KMS-11 (cell line): Measurements from ENCODE around the gene ADAMTS17.

ENCODE experiments used
- H2AFZ ChIP-seq: fragments of 200-600 bp; sonication (generic); 2 replicates; pipeline ENCODE4 v1.6.1; 2016; ENCODE audit warnings: antibody characterized with exemption, mixed run types, low read depth
- H3K27ac ChIP-seq: fragments of 200-600 bp; sonication (generic); 2 replicates; pipeline ENCODE4 v1.6.1; 2016; ENCODE audit warnings: mild to moderate bottlenecking, mixed run types
- H3K27me3 ChIP-seq: fragments of 200-600 bp; sonication (generic); 2 replicates; pipeline ENCODE4 v1.6.1; 2017; ENCODE audit warnings: mild to moderate bottlenecking, low read depth, mixed run types, moderate library complexity; ENCODE audit not compliant: insufficient read depth
- H3K36me3 ChIP-seq: fragments of 200-600 bp; sonication (generic); 2 replicates; pipeline ENCODE4 v1.6.1; 2017; ENCODE audit warnings: mild to moderate bottlenecking, mixed run types; ENCODE audit not compliant: insufficient read depth
- H3K4me1 ChIP-seq: fragments of 200-600 bp; sonication (generic); 2 replicates; pipeline ENCODE4 v1.6.1; 2016; ENCODE audit warnings: mild to moderate bottlenecking, low read depth, mixed run types; ENCODE audit not compliant: poor library complexity, severe bottlenecking
- H3K4me2 ChIP-seq: fragments of 200-600 bp; sonication (generic); 2 replicates; pipeline ENCODE4 v1.7.0; 2016; ENCODE audit warnings: mild to moderate bottlenecking, mixed run types
- H3K4me3 ChIP-seq: fragments of 200-600 bp; sonication (generic); IDR thresholded peaks from 2 replicates; pipeline ENCODE4 v1.6.1; 2017; ENCODE audit warnings: low read depth, low read length, mixed read lengths; ENCODE audit not compliant: insufficient read depth
- H3K79me2 ChIP-seq: fragments of 200-600 bp; sonication (generic); 2 replicates; pipeline ENCODE4 v1.6.1; 2016; ENCODE audit warnings: low read depth, mixed run types; ENCODE audit not compliant: insufficient read depth
- H3K9ac ChIP-seq: fragments of 200-600 bp; sonication (generic); 2 replicates; pipeline ENCODE4 v1.6.1; 2016; ENCODE audit warnings: mild to moderate bottlenecking, mixed run types
- H4K20me1 ChIP-seq: fragments of 200-600 bp; sonication (generic); 2 replicates; pipeline ENCODE4 v1.6.1; 2016; ENCODE audit warnings: mild to moderate bottlenecking, mixed run types; ENCODE audit not compliant: insufficient read depth
- TF ChIP-seq, protein P1 (sequence below): fragments of 200-600 bp; sonication (generic); conservative IDR thresholded peaks from 2 replicates; pipeline ENCODE4 v1.6.1; 2017; ENCODE audit warnings: low read depth, mild to moderate bottlenecking, antibody characterized with exemption, low read length, moderate library complexity, mixed read lengths

Gene ADAMTS17

DNA sequence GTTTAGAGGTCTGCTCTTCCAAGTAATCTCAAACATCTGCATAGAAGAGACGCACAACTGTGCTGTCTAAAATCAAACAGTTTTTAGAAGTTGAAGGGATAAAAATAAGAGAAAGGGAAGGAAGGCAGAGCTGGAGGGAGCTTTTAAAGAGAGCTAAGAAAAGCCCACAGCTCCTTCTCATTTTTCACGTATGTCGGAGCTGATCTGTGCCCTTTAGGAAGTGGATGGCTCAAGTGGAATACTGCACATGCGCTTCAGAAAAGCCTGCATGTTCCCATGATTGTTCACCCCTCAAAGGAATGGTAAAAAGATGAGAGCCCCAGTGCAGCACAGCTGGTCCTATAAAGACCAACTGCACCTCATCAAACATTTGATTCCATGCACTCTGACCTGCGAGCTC lies 207.2 kb downstream of the ADAMTS17 start:
- Histone ChIP-seq H3K4me2 (no peak overlapping the region), H3K9ac (no peak overlapping the region), H4K20me1 (no peaks in the 10 kb centered on the region), H3K79me2 (no peaks in the 10 kb centered on the region), H3K4me1 (no peaks in the 10 kb centered on the region), H3K27ac (no peak overlapping the region), H3K27me3 (no peaks in the 10 kb centered on the region), H2AFZ (no peak overlapping the region), H3K4me3 (no peak overlapping the region), H3K36me3 (no peaks in the 10 kb centered on the region)
- TF ChIP-seq, protein P1, sequence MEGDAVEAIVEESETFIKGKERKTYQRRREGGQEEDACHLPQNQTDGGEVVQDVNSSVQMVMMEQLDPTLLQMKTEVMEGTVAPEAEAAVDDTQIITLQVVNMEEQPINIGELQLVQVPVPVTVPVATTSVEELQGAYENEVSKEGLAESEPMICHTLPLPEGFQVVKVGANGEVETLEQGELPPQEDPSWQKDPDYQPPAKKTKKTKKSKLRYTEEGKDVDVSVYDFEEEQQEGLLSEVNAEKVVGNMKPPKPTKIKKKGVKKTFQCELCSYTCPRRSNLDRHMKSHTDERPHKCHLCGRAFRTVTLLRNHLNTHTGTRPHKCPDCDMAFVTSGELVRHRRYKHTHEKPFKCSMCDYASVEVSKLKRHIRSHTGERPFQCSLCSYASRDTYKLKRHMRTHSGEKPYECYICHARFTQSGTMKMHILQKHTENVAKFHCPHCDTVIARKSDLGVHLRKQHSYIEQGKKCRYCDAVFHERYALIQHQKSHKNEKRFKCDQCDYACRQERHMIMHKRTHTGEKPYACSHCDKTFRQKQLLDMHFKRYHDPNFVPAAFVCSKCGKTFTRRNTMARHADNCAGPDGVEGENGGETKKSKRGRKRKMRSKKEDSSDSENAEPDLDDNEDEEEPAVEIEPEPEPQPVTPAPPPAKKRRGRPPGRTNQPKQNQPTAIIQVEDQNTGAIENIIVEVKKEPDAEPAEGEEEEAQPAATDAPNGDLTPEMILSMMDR = no peak

DNA sequence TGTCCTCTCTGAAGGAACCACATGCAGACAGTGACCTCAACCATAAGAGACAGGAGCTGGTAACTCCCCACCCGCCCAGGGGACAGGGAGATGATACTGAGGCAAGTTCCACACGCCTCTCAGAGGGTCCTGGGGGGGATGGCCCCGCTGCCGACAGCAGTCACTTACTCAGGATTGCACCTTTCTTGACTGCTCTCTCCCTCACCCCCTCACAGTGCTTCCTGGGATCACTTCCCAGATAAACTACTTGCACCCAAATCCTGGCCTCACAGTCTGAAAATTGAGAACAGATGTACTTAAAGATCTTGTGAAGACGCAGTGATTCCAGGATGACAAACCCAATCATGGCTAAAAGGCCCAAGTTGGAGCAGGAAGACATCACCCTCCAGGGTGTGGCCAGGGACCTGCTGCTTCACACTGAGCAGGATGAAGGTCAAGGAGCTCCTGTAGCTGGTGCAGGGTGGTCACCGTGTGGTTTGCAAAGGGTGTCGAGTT lies 207.6 kb downstream of the ADAMTS17 start:
- no peak overlapping the region for H2AFZ ChIP-seq
- no peaks in the 10 kb centered on the region for H3K36me3 ChIP-seq
- no peaks in the 10 kb centered on the region for H3K4me1 ChIP-seq
- no peak overlapping the region for H3K9ac ChIP-seq
- H4K20me1 ChIP-seq = no peaks in the 10 kb centered on the region
- H3K4me2 ChIP-seq = no peak overlapping the region
- TF ChIP-seq, protein P1 = no peak
- no peaks in the 10 kb centered on the region for H3K79me2 ChIP-seq
- no peaks in the 10 kb centered on the region for H3K27me3 ChIP-seq
- no peak overlapping the region for H3K4me3 ChIP-seq
- H3K27ac ChIP-seq = no peak overlapping the region

DNA sequence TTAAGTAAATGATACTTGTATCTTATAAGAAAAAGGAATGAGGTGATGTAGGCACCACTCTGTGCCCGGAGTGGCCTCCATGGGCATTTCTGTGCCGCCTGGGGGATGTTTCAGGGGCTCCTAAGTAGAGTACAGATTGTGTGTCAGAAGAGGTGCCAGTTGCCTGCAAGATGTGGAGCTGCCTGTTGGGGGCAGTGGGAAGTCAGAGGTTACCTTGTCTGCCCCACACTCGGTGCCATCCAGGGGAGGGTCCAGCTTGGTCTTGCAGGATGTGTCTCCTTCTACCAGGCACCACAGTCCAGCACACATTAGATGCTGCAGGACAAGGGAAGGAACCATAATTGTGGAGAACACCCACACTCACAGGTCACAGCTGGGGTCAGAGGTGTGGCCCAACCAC lies 208.8 kb downstream of the ADAMTS17 start:
- Histone ChIP-seq H3K4me2 (no peak overlapping the region), H3K4me1 (no peaks in the 10 kb centered on the region), H3K4me3 (no peak overlapping the region), H3K9ac (no peak overlapping the region), H4K20me1 (no peaks in the 10 kb centered on the region), H3K36me3 (no peaks in the 10 kb centered on the region), H3K79me2 (no peaks in the 10 kb centered on the region), H2AFZ (no peak overlapping the region), H3K27ac (no peak overlapping the region), H3K27me3 (no peaks in the 10 kb centered on the region)
- TF ChIP-seq, protein P1 = no peak

DNA sequence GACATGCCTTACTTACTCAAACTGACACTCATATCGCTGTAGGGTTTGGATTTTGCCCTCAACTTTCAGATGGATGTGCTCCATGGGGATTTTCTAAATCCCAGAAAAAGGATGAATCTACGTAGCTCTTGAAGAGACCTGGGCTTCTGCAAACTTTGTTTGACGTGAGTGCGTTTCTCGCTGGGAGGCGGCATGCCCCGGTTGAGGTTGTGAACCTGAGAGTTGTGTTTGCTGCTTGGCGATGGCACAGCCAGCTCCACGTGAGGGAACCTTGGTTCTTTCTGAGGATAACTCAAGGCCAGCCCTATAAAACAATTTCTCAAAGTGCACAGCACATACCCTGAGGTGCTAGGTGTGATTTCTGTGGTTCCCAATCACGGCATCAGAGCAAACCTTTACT lies 209.5 kb downstream of the ADAMTS17 start:
- Histone ChIP-seq H3K27ac (no peak overlapping the region), H3K4me2 (no peak overlapping the region), H3K27me3 (no peaks in the 10 kb centered on the region), H2AFZ (no peak overlapping the region), H3K36me3 (no peaks in the 10 kb centered on the region), H3K9ac (no peak overlapping the region), H3K4me3 (no peak overlapping the region), H4K20me1 (no peaks in the 10 kb centered on the region), H3K4me1 (no peaks in the 10 kb centered on the region), H3K79me2 (no peaks in the 10 kb centered on the region)
- TF ChIP-seq, protein P1 = no peak
